Measurements from ENCODE around the gene PDZD2.
A peak's percentile ranks its signal among the peaks of the same experiment; 100 is the strongest.
"Not testable (repeated sequence)": the region's sequence is repeated elsewhere in the genome, so short reads cannot be mapped to it uniquely, and the experiment has no call there.

Gene PDZD2

GRCh38 chr5:31771500-31771899 lies 132.6 kb downstream of the PDZD2 start:
- no peak for DNase-seq

- DNase-seq, result not testable (repeated sequence)
These were observed 137.4 kb downstream of the PDZD2 start for GRCh38 chr5:31776294-31776693.

- no peak for DNase-seq
These were observed 138.2 kb downstream of the PDZD2 start for GRCh38 chr5:31776976-31777651.

- DNase-seq, result no peak
These were observed 142.8 kb downstream of the PDZD2 start for GRCh38 chr5:31781772-31782171.

- DNase-seq, result no peak
These were observed 144.2 kb downstream of the PDZD2 start for GRCh38 chr5:31783086-31783645.

- no peak for DNase-seq
These were observed 144.8 kb downstream of the PDZD2 start for GRCh38 chr5:31783731-31784130.

GRCh38 chr5:31786090-31786631 lies 147.2 kb downstream of the PDZD2 start:
- no peak for DNase-seq

GRCh38 chr5:31794009-31794408 lies 155.1 kb downstream of the PDZD2 start:
- DNase-seq, result no peak

GRCh38 chr5:31798168-31798567 lies 159.2 kb downstream of the PDZD2 start:
- DNase-seq, result no peak

- DNase-seq, result no peak
These were observed 161.4 kb downstream of the PDZD2 start for GRCh38 chr5:31800351-31800750.

GRCh38 chr5:31805785-31806400 lies 167.0 kb downstream of the PDZD2 start:
- DNase-seq, result no peak

GRCh38 chr5:31806561-31806960 lies 167.6 kb downstream of the PDZD2 start:
- DNase-seq, result no peak

GRCh38 chr5:31807789-31808540 lies 169.0 kb downstream of the PDZD2 start:
- DNase-seq, result no peak

GRCh38 chr5:31809050-31809870 lies 170.3 kb downstream of the PDZD2 start:
- no peak for DNase-seq

GRCh38 chr5:31811210-31811609 lies 172.3 kb downstream of the PDZD2 start:
- DNase-seq, result peak; percentile 77

GRCh38 chr5:31815376-31815775 lies 176.4 kb downstream of the PDZD2 start:
- no peak for DNase-seq

- DNase-seq, result no peak
These were observed 181.1 kb downstream of the PDZD2 start for GRCh38 chr5:31819926-31820516.

GRCh38 chr5:31823472-31823871 lies 184.5 kb downstream of the PDZD2 start:
- DNase-seq, result no peak

- DNase-seq, result no peak
These were observed 186.1 kb downstream of the PDZD2 start for GRCh38 chr5:31824869-31825517.

- peak; percentile 40 for DNase-seq
These were observed 186.7 kb downstream of the PDZD2 start for GRCh38 chr5:31825518-31826068.

GRCh38 chr5:31827867-31828266 lies 188.9 kb downstream of the PDZD2 start:
- no peak for DNase-seq

All from T1000 (cell line).